ENCODE results near the gene DDX24. TPM values are rescaled to one million over a fixed set of nuclear protein-coding genes. Genes with fewer than 3 reads are reported as not detected.

The DDX24 gene
- total RNA-seq, 1 donor from 2014 or later: 168 TPM

GRCh38 chr14:94029265-94029664, 51.7 kb downstream of the DDX24 start:
- Mint-ChIP-seq H3K27ac (ENCODE audit: unreplicated experiment) (no peak overlapping the region), H3K4me3 (peak overlapping the region; percentile 33)

GRCh38 chr14:94028450-94028826, 52.6 kb downstream of the DDX24 start:
- H3K4me1 Mint-ChIP-seq: peaks cover 8% of the 10 kb centered on the region
- peak overlapping the region; percentile 10 for H3K27ac Mint-ChIP-seq (ENCODE audit: unreplicated experiment)
- DNase-seq (ENCODE audit: low read depth, low spot score): no peak
- H3K36me3 Mint-ChIP-seq (ENCODE audit: low read depth): no peaks in the 10 kb centered on the region
- no peaks in the 10 kb centered on the region for H3K27me3 Mint-ChIP-seq (ENCODE audit: low read depth)
- peak overlapping the region; percentile 61 for H3K4me3 Mint-ChIP-seq
- no peak for TF ChIP-seq CTCF (conservative IDR thresholded peaks at IDR 0.05)
- H3K9me3 Mint-ChIP-seq: no peaks in the 10 kb centered on the region

More at GRCh38 chr14:94029265-94029664, 51.7 kb downstream of the DDX24 start:
- H3K36me3 Mint-ChIP-seq (ENCODE audit: low read depth): no peaks in the 10 kb centered on the region
- DNase-seq (ENCODE audit: low read depth, low spot score): no peak
- no peak for TF ChIP-seq CTCF (conservative IDR thresholded peaks at IDR 0.05)
- H3K9me3 Mint-ChIP-seq: no peaks in the 10 kb centered on the region
- H3K4me1 Mint-ChIP-seq: peaks cover 8% of the 10 kb centered on the region
- H3K27me3 Mint-ChIP-seq (ENCODE audit: low read depth): no peaks in the 10 kb centered on the region

- Mint-ChIP-seq H3K4me3 (peak overlapping the region; percentile 65), H3K27ac (ENCODE audit: unreplicated experiment) (peak overlapping the region; percentile 10), H3K4me1 (peaks cover 12% of the 10 kb centered on the region), H3K36me3 (ENCODE audit: low read depth) (no peaks in the 10 kb centered on the region), H3K27me3 (ENCODE audit: low read depth) (no peaks in the 10 kb centered on the region), H3K9me3 (no peaks in the 10 kb centered on the region)
- DNase-seq (ENCODE audit: low read depth, low spot score): no peak
- no peak for TF ChIP-seq CTCF (conservative IDR thresholded peaks at IDR 0.05)
Observed at GRCh38 chr14:94027566-94028449, 53.2 kb downstream of the DDX24 start.

- H3K27ac Mint-ChIP-seq (ENCODE audit: unreplicated experiment): no peak overlapping the region
- no peaks in the 10 kb centered on the region for H3K27me3 Mint-ChIP-seq (ENCODE audit: low read depth)
- H3K36me3 Mint-ChIP-seq (ENCODE audit: low read depth): no peaks in the 10 kb centered on the region
- no peak for TF ChIP-seq CTCF (conservative IDR thresholded peaks at IDR 0.05)
- peak overlapping the region; percentile 65 for H3K4me3 Mint-ChIP-seq
- no peak for DNase-seq (ENCODE audit: low read depth, low spot score)
- H3K9me3 Mint-ChIP-seq: no peaks in the 10 kb centered on the region
- peaks cover 20% of the 10 kb centered on the region for H3K4me1 Mint-ChIP-seq
Observed at GRCh38 chr14:94026889-94027469, 54.0 kb downstream of the DDX24 start.

GRCh38 chr14:94026173-94026888, 54.7 kb downstream of the DDX24 start, which contains the start of gene OTUB2:
Gene OTUB2, plus strand, starts transcription at chr14:94026340. Its CDS starts 198 bp downstream, at chr14:94026538.
- Mint-ChIP-seq H3K36me3 (ENCODE audit: low read depth) (no peaks in the 10 kb centered on the region), H3K27ac (ENCODE audit: unreplicated experiment) (no peak within 1 kb of the TSS), H3K4me3 (peak within 1 kb of the TSS; percentile 87), H3K9me3 (no peaks in the 10 kb centered on the region), H3K4me1 (peaks cover 20% of the 10 kb centered on the region), H3K27me3 (ENCODE audit: low read depth) (no peaks in the 10 kb centered on the region)
- TF ChIP-seq CTCF (conservative IDR thresholded peaks at IDR 0.05): no peak
- DNase-seq (ENCODE audit: low read depth, low spot score): peak; percentile 94

Measured in neural crest cell (in vitro differentiated cells).